UCSD-AML1 (cell line): ENCODE data around the gene EYA3.
"Not testable (repeated sequence)": the region's sequence is repeated elsewhere in the genome, so short reads cannot be mapped to it uniquely, and the experiment has no call there.

ENCODE experiments used
- DNase-seq: peaks from one replicate; lab custom pipeline; 2025; ENCODE audit not compliant: unreplicated experiment; lab: John Stamatoyannopoulos, UW

Gene EYA3

DNA sequence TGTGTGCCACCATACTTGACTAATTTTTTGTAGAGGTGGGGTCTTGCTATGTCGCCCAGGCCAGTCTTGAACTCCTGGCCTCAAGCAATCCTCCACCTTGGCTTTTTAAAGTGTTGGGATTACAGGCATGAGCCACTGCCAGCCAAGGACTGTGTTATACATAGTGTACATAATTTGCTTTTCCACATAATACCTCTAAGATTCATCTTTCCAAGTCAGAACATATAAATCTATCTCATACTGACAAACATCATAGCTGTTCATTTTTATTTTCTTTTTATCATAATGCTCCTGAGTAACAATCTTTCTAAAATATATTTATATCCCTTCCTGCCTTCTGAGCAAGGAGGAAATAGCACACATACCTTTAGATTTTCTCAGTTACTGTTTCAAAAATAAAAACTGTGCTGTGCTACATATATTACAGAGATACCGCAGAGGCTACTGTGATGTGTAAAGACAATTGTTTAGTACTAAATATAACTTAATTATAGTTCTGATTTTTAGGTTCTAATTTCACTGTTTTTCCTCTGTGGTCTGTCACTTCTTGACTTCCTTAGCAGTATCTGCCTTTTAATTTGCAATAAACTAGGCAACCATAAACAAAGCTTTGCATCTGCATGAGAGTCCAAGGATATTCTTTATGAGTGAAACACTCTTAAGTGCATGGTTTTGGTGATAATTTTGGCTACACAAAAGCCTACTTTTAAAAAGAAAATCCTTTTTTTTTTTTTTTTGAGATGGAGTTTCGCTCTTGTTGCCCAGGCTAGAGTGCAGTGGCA lies 59.3 kb downstream of the EYA3 start:
- DNase-seq = no peak

DNA sequence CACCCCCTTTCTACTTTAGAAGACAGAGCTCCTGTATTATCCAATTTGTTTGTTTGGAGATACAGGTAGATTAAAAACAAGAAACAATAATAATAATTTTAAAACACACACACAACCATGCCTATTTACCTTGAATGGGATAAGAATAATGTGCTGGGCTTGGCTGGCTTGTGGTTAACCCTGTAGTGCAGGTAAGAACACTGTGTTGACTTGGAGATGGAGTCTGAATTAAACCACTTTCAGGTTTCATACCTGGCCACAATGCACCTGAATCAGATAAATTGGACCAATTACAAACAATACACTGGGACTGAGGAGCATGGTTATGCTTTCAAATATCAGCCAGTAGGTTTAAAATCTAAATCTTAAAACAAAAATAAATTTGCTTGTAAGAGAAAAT lies 60.8 kb downstream of the EYA3 start:
- no peak for DNase-seq

GRCh38 chr1:28027238-28027637 lies 61.2 kb downstream of the EYA3 start:
- DNase-seq = no peak

DNA sequence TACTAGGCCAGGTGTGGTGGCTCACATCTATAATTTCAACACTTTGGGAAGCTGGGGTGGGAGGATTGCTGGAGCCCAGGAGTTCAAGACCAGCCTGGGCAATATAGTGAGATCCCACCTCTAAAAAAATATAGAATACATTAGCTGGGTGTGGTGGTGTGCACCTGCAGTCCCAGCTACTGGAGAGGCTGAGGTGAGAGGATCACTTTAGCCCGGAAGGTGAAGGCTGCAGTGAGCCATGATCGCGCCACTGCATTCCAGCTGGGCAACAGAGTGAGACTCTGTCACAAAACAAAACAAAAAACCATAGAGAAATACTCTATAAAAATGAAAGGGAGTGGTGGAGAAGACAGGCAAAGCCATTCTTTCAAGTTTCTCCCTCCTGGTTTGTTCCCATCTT lies 62.1 kb downstream of the EYA3 start:
- no peak for DNase-seq

GRCh38 chr1:28021064-28021463 lies 67.3 kb downstream of the EYA3 start:
- no peak for DNase-seq

GRCh38 chr1:28010969-28011368 lies 77.4 kb downstream of the EYA3 start:
- no peak for DNase-seq

- not testable (repeated sequence) for DNase-seq
These were observed 85.3 kb downstream of the EYA3 start for GRCh38 chr1:28003117-28003516.

DNA sequence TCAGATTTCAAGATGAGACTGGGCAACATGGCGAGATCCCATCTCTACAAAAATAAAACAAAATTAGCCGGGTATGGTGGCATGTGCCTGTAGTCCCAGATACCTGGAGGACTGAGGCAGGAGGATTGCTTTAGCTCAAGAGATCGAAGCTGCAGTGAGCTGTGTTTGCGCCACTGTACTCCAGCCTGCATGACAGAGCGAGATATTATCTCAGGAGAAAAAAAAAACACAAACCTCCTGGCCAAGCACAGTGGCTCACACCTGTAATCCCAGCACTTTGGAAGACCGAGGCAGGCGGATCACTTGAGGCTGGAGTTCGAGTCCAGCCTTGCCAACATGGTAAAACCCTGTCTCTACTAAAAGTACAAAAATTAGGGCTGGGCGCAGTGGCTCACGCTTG lies 85.8 kb downstream of the EYA3 start:
- no peak for DNase-seq

DNA sequence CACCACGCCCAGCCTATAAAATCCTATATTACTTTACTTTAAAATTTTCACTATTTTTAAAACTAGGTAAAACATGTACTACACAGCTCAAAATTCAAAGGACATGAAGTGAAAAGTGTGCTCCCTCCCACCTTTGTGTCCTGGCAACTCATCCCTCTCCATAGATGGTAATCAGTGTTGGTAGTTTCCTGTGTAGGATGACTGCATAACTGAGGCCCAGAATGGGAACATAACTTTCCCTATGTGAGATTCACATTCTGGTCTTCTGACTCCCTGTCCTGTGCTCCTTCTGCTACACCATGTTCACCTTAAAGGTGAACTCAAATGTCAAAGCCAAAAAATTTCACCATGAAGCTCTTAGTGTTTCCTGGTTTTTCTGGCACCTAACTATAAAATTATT lies 89.4 kb downstream of the EYA3 start:
- no peak for DNase-seq

DNA sequence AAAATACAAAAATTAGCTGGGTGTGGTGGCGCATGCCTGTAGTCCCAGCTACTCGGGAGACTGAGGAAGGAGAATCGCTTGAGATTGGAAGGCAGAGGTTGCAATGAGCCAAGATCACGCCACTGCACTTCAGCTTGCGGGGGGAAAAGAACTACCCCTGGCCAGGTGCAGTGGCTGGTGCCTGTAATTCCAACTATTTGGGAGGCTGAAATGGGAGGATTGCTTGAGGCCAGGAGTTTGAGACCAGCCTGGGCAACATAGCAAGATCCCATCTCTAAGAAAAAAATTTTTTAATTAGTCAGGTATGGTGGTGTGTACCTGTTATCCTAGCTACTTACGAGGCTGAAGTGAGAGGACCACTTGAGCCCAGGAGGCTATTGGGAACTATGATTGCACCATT lies 93.9 kb downstream of the EYA3 start:
- DNase-seq = not testable (repeated sequence)

DNA sequence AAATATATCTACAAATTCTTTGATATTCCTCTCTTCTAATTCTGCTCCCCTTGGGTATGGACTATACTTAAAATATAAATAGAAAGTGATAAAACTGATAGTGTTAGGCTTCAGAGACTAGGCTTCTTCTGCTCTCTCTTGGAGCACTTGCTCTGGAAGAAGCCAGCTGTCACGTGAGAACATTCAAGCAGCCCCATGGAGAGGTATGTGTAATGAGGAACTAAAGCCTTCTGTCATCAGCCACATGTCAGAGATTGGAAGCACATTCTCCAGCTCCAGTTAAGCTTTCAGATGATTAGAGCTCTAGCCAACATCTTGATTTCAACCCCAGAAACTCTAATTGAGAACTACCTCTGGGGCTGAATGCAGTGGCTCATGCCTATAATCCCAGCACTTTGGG lies 94.3 kb downstream of the EYA3 start:
- DNase-seq = no peak

- no peak for DNase-seq
These were observed 95.2 kb downstream of the EYA3 start for GRCh38 chr1:27993241-27993640.

- DNase-seq = peak; percentile 49
These were observed 96.1 kb downstream of the EYA3 start for GRCh38 chr1:27992276-27992675.

- no peak for DNase-seq
These were observed 97.4 kb downstream of the EYA3 start for GRCh38 chr1:27990920-27991537.

- no peak for DNase-seq
These were observed 107.3 kb downstream of the EYA3 start for GRCh38 chr1:27981145-27981544.

DNA sequence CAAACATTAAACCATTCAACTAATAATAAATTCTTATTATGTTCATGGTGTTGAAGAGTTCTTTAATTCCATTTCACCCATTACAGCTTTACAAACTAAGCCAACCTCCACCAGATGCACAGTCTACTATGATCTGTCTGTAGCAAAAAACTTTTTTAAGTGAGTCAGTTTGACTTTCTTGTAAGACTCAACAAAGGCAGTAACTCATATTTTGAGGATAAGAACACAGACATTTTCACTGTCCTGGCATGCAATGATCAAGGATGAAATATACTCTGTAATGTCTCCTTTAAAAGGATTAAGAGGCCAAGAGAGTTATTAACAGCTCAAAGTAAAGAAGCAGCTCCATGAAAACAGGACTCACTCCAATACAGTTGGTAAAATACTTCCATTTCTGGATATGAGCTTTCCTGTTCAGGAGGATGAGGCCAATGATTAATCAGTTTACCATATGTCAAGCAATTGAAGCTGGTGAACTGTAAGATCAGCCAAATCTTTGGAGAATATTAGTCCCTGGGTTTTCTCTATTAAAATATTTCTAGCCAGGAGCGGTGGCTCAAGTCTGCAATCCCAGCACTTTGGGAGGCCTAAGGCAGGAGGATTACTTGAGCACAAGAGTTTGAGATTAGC lies 108.1 kb downstream of the EYA3 start:
- no peak for DNase-seq

DNA sequence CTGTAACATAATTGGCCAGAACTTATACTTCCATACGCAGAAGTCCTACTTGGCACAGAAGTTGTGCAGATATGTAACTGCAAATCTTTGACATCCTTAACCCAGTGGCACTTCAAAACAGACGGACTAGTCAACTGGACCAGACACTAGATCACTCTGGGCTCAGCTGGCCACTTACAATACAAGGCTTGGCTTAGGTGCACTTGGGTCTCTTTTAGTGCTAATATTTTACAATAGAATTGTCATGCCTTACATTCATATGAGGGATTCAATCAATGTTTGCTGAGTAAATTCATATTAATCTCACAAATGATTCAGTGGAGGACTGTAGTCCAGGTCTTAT lies 108.6 kb downstream of the EYA3 start:
- DNase-seq = no peak

- no peak for DNase-seq
These were observed 109.1 kb downstream of the EYA3 start for GRCh38 chr1:27979151-27979858.

GRCh38 chr1:27974417-27974781 lies 114.0 kb downstream of the EYA3 start:
- no peak for DNase-seq

- no peak for DNase-seq
These were observed 114.5 kb downstream of the EYA3 start for GRCh38 chr1:27973771-27974416.

GRCh38 chr1:27972141-27972540 lies 116.3 kb downstream of the EYA3 start:
- no peak for DNase-seq
